ENCODE measurements around the gene ZNF35.
A peak's percentile ranks its signal among the peaks of the same experiment; 100 is the strongest.

Gene ZNF35

GRCh38 chr3:44648564-44649229 lies at the start of gene ZNF35:
Gene ZNF35 (plus strand): TSS chr3:44648732. CDS start chr3:44651068, 2,336 bp downstream.
- no peak for TF ChIP-seq CTCF (IDR thresholded peaks at IDR 0.05; ENCODE audit: borderline replicate concordance, insufficient read depth, low read depth, low read length)
- peak within 1 kb of the TSS; percentile 96 for H3K4me3 ChIP-seq (ENCODE audit: low read depth, low read length)

- no peak overlapping the region for H3K4me3 ChIP-seq (ENCODE audit: low read depth, low read length)
- TF ChIP-seq CTCF (IDR thresholded peaks at IDR 0.05; ENCODE audit: borderline replicate concordance, insufficient read depth, low read depth, low read length) = no peak
Observed at GRCh38 chr3:44601749-44602148, 46.8 kb upstream of the ZNF35 start.

- no peak overlapping the region for H3K4me3 ChIP-seq (ENCODE audit: low read depth, low read length)
- no peak for TF ChIP-seq CTCF (IDR thresholded peaks at IDR 0.05; ENCODE audit: borderline replicate concordance, insufficient read depth, low read depth, low read length)
Observed at GRCh38 chr3:44612678-44613077, 35.9 kb upstream of the ZNF35 start.

DNA sequence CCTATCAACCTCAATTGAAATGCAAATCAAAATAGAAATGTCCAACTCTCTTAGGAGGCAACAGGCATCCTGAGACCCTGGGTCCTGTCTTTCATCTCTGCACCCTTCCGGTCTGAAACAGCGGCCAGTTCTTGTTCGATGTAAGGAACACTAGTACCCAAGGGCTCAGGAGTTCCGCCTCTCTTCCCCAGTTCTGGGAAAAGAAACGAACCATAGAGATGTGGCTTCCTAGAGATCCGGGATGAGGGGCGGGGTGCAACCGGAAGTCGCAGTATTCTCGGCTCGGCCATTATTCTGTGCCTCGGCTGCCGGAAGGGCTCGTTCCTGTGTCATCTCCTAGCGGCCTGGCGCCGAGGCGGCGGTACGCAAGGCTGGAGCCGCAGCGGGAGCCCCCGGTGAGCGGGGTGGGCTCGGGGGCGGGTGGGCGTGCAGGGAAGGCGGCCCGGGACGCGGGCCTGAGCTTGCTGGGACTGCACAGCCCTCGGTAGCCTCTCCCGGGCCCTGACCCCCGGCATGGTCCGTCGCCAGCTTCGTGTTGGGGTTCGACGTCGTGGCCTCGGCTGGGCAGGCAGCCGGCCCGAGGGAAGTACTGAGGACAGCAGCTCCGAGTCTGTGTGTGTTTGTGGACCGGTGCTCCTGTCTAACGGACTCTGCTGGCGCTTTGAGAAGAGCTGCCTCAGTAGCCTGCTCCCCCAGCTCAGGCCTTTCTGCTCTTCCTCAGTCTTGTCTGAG lies 23.6 kb upstream of the ZNF35 start, which contains the start of gene ZNF197:
Gene ZNF197 (plus strand): TSS at position 288 of the 732 bp plus-strand sequence. CDS start 4,119 bp downstream, outside the sequence.
- peak within 1 kb of the TSS; percentile 84 for H3K4me3 ChIP-seq (ENCODE audit: low read depth, low read length)
- TF ChIP-seq CTCF (IDR thresholded peaks at IDR 0.05; ENCODE audit: borderline replicate concordance, insufficient read depth, low read depth, low read length) = 0 out of 2 replicates have a peak, but pooled peaks have one; percentile 2

GRCh38 chr3:44628716-44629115 lies 19.8 kb upstream of the ZNF35 start:
- no peak for TF ChIP-seq CTCF (IDR thresholded peaks at IDR 0.05; ENCODE audit: borderline replicate concordance, insufficient read depth, low read depth, low read length)
- no peak overlapping the region for H3K4me3 ChIP-seq (ENCODE audit: low read depth, low read length)

DNA sequence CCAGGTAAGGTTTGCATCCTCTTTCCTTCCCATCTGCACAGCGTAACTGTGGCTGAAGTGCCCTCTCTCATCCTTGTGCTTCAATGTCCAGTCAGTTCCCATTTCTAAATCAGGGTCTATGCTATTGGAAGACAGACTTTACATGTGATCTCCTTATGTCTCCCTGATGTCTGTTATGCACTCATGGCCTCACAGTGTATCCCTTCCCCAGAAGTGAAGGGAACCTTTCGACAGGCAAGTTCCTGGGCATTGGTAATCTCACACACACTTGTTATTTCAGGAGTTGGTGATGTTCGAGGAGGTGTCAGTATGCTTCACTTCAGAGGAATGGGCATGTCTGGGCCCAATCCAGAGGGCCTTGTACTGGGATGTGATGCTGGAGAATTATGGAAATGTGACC lies 16.3 kb upstream of the ZNF35 start:
- H3K4me3 ChIP-seq (ENCODE audit: low read depth, low read length) = no peak overlapping the region
- TF ChIP-seq CTCF (IDR thresholded peaks at IDR 0.05; ENCODE audit: borderline replicate concordance, insufficient read depth, low read depth, low read length) = no peak

All from GM12875 (cell line).